Measurements from ENCODE around the gene LAMP2.

Gene LAMP2

DNA sequence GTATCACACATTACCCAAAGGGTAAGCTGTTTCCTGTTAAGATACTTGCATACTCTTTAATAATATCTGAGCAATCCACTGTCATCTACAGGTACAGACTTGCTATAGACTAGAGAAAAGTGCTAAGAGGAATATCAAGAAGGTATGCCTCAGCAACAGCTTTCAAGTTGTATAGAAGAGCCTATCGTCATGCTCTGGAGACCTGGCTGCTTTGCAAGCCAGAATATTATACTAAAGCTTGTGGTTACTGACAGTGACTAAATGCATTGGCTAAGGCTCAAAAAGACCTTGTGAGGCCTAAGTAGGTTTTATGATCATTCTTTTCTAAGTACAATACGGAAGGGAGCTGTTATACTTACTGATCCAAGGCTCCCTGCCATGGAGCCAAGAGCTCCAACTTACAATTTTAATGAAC is 11.3 kb downstream of the LAMP2 start:
- H3K4me3 ChIP-seq (ENCODE audit: low read depth, low read length), result no peak overlapping the region

DNA sequence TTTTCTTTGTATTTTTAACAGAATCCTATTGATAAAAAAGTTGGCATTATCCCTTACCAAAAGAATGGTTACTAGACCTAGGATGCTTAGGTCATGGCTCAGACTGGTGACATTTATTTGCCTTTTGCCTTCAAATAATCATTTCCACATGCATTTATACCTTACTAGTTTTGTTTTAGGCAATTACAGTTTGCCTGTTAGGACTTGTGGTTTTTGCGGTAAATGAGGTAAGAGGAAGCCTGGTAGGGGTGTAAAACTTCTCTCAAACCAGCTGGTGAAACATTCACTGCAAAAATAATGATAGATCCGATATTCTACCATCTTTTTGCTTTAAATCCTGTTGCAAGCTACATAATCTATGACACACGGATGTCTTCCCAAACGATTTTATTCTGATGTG is 12.1 kb downstream of the LAMP2 start:
- H3K4me3 ChIP-seq (ENCODE audit: low read depth, low read length), result no peak overlapping the region

DNA sequence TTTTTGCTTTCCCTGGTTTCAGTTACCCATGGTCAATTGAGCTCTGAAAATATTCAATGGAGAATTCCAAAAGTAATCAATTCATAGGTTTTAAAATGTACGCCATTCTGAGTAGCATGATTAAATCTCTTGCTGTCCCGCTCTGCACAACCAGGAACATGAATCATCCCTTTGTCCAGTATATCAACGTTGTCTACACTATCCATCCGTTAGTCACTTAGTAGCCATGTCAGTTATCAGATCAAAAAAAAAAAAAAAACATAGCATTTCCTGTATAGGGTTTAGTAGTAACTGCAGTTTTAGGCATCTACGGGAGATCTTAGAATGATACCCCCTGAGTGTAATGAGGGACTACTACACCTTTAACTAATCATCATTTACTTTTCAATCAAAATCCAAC is 15.1 kb downstream of the LAMP2 start:
- H3K4me3 ChIP-seq (ENCODE audit: low read depth, low read length), result no peak overlapping the region

DNA sequence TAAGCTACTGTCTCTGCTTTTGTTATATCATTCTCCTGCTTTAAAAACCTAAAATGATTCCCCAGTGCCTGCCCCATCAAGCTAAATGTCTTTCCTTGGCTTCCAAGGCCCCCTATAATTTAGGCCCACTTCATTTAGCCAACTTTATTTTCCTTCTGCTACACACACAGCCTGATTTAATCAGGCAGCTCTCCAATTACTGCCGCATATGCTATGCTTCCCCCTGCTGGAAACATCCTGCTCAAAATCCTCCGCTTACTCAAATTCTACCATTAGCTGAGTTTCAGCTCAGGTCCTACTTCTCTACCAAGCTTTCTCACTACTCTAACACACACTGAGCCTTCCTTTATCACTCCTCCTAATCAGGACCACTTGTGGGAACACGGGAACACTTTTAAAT is 17.0 kb downstream of the LAMP2 start:
- no peak overlapping the region for H3K4me3 ChIP-seq (ENCODE audit: low read depth, low read length)

DNA sequence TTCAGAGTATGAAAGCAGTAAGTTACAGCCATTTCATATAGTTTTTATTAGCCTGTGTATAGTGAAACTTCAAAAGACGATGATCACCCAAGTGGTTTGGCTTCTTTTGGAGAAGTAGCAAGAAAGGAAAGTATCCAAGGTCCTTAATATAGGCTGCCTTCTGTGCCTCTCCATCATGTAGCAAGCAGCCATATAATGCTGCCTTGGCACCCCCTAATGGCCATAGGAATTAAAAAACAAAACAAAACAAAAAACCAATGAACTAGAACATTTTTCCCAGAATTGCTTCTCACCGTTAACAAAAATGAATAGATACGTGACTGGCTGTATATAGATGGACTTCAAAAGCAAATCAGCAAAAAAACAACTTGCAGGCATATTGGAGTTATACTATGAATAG is 18.9 kb downstream of the LAMP2 start:
- H3K4me3 ChIP-seq (ENCODE audit: low read depth, low read length), result no peak overlapping the region

DNA sequence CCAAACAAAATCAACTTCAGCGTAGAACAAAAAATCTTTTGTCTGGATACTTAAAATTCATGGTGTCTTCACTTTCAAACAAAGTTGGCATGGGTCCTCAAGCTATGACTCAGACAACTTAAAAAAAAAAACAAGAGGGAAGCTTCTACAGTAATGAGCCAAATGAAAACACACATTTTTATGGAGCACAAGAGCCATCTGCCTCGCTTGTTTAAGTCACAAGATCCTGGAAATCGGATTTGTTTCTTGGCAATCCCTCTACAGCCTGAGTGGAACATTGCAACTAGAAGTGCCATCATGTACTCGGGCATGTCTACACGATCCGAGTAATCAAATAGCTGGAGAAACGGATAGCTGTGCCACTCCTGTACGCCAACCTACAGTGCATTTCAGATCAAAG is 22.6 kb downstream of the LAMP2 start:
- no peak overlapping the region for H3K4me3 ChIP-seq (ENCODE audit: low read depth, low read length)

DNA sequence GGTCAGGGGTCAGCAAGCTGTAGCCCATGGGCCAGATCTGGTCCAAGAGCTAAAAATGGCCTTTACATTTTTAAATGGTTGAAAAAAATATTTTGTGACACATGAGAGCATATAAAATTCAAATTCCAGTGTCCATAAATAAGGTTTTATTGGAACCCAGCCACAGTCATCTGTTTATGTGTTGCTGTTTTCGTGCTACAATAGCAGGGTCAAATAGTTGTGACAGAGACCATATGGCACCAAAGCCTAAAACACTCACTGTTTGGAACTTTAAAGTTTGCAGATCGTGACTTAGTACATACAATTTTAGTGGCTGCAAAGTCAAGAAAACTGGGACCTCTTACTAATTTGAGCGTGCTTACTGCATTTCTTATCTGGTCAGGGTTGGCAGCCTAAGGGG is 29.2 kb downstream of the LAMP2 start:
- no peak overlapping the region for H3K4me3 ChIP-seq (ENCODE audit: low read depth, low read length)

DNA sequence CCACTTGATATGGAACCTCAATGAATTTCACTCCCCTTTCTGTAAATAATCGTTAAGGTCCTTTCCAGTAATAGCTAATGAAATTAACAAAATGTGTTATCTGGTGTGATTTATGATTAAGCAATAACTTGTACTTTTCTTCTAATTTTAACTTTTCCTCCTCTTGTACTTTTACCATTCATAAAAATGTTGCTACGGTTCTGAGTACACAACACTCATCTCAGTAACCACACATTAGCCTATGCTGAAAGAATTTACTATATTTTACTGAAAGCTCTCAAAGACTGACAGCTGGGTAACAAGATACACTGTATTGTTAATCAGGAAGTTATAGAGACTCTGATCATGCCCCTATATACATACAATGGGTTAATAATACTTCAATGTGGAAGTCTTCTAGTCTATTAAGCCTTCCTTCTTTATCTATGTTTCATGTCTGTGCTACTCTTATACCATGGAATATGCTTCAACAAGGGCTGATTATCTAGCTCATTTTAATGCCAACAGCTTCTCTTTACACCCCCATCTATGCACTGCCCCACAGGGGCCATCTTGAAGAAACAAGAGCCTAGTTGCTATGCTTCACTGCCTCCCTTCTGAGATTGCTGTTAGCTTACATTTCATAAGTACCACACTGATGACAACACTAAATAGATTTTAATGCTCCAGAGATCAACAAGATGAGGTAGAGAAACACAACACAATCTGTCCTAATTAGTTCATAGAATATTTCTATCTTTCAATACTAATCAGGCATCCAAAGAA is 39.1 kb downstream of the LAMP2 start:
- no peak overlapping the region for H3K4me3 ChIP-seq (ENCODE audit: low read depth, low read length)

DNA sequence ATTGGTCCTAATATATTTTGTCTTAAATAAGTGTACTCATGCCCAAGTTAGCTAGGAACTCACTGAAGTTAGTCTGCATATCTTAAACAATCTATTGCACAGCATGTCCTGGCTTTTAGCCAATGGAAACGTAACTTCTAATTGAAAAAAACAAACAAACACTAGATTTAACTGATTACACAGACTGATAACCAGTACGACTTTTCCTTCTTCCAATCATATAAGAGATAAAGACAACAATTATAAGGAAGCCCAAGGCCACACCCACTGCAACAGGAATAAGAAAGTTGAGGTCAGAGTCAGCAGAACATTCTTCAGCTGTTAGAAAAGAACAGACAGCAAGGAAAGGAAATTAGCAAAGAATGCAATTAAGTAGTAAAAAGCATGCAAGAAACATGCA is 40.8 kb downstream of the LAMP2 start:
- H3K4me3 ChIP-seq (ENCODE audit: low read depth, low read length), result no peak overlapping the region

DNA sequence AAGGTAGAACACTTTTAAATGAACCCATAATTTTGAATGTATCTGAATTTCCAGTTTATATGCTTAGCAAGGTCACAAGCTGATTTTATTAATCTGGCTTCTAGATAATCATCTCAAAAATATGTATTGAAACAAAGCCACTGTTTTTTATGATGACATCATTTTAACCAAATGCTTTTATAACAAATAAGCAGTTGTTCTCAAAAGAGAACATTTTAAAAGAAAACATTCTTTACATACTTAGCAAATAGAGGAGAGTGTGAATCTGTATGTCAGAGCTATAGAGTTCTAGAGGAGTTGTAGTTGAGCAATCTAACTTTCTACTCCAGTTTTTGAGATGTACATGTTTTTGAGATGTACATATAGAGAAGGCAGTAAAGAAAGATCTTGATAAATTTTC is 42.5 kb downstream of the LAMP2 start:
- no peak overlapping the region for H3K4me3 ChIP-seq (ENCODE audit: low read depth, low read length)

DNA sequence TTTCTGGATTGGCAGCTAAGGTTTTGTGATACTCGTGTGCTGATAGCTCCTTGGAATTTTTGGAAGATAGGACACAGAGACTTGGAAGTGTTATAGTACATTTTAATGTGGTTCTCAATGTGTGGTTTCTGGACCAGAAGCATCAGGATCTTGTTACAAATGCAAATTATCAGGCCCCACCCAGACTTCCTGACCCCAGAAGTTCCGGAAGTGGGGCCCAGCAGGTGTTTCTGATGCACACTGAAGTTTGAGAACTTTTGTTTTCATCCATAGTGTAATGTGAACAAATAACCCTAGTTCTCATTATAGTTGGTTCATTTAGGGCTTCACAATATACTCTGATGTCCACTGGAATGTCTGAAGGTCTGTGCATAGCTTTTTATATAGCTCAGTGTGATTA is 49.6 kb downstream of the LAMP2 start:
- H3K4me3 ChIP-seq (ENCODE audit: low read depth, low read length), result no peak overlapping the region

DNA sequence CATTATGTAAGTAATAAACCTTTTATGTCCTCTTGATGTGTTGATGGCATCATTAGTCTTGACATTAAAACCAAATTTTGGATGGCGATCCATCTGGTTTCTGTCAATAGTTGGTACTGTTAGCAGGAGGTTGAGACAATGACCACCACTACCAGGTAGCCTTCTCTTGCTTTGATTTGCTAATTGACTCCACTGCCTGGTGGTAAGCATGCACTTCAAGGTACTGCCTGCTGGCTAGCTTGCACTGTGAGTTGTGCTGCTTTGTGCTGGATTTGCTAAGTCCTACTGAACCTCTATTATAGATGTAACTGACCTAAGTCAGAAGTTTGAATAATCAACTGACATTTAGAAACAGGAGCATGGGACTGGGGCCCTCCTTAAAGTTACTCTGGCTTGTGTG is 60.9 kb downstream of the LAMP2 start:
- no peak overlapping the region for H3K4me3 ChIP-seq (ENCODE audit: low read depth, low read length)

DNA sequence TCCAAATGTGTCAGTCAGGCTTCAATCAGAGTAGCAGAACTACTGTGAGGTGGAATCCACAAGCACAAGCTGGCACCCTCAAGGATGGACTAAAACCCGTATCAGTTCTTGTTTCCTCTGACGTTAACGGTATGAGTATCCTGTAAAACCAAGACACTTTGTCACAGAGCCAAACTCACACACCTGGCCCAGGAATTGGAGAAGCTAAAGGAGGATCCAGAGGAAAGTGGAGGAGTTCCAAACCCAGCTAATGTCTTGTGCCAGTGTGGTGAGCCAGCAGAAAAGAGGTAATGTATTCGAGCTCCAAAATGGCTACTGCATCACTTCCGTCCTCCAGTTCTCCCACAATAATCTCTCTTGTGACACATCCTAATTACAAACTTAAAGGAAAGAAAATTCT is 62.5 kb downstream of the LAMP2 start:
- no peak overlapping the region for H3K4me3 ChIP-seq (ENCODE audit: low read depth, low read length)

DNA sequence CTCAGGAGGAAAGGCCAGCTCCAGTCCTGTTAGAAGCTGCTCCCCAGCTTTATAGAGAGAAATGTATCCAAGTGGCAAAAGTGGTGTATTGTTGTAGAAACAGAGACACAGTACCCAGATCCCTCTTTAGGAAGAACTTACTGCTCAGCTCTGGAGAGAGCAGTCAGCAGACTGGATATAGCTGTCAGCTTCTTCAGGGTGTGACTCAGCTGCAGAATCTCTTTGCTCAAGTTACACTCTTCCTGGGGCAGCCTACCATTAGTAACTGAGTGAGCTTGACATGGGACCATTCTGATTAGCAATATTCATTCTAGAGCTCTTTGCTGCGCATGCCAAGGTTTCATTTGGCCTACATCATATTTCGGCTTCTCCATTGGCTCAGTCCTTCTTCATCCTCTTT is 66.7 kb downstream of the LAMP2 start:
- no peak overlapping the region for H3K4me3 ChIP-seq (ENCODE audit: low read depth, low read length)

DNA sequence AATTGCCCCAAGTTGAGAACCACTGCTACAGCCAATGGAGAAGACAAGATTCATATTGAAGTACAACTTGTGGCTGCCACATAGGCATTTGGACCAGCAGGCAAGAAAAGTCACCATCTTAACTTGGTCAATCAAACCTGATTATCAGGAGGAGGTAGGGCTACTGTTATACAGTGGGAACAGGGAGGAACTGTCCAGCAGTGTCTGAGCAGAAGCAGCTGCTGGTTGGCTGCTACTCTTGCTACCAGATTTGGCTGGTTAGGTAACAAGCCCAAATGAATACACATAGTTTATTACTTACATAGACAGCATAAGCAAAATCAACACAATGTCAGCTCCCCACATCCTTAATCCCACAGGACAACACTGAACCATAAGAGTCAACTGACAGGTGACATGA is 67.8 kb downstream of the LAMP2 start:
- no peak overlapping the region for H3K4me3 ChIP-seq (ENCODE audit: low read depth, low read length)

DNA sequence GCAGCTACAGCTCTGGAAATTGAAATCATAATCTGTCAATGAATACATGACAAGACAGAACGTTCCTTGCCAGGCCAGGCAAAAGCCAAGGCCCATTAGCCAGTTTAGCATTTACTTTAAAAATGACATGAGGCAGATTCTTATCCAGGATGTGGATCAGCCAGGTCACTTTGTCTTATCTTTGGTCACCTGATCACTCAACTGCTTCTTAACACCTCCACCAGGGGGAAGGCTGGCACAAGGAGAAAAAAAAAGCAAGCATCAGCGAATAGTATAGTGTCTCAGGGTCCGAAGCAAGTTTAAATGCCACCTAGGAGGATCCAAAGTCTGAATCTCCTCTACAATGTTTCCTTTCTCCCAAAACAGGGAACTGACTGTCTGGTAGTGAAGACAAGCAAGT is 88.4 kb downstream of the LAMP2 start:
- no peak overlapping the region for H3K4me3 ChIP-seq (ENCODE audit: low read depth, low read length)

DNA sequence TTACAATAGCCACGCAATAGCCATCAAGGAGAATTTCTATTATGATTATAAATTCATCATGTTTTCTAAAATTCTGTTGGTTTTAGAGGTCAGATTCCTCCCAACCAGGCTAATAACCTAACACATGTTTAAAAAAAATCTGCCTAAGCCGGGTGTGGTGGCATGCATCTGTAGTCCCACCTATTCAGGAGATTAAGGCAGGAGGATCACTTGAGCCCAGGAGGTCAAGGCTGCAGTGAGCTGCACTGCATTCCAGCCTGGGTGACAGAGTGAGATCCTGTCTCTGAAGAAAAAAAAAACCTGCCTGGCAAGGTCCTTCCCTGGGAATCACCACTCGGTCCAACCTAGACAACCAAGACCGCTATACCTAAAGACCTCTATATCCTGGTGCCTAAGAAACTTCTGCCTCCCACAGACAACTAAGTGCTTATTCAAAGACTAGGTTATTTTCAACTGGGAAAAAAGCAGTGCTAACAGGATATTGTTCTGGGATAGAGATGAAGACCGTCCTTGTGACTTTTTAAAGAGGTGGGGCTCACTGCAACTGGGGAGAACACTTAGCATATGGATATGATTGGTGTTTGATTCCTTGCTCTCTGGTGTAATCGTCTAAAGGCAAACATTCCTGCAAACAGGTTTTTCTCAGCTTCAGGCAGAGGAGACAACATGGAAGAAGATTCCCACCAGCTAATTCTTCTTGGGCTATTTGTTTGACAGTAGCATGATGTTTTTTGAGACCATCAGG is 89.0 kb downstream of the LAMP2 start:
- H3K4me3 ChIP-seq (ENCODE audit: low read depth, low read length), result no peak overlapping the region

DNA sequence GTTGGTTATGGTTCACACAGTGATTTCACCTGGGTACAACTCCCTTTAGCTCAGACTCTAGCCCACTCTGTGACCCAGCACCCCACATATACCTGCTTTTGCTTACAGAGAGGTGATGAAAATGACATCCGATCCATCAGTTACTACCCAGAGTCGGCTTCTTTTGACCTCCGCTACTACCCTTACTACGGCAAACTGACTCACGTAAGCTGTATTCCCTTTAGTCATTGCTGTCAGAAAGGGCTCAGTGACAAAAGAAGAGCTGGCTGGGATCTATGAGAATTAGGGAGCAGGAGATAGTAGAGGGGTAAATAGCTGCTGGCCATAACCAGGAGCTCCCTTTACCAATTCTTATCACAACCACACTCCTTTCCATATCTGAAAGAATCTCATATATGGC is 90.5 kb downstream of the LAMP2 start:
- no peak overlapping the region for H3K4me3 ChIP-seq (ENCODE audit: low read depth, low read length)

All from iPS-11a (cell line).